ENCODE data around the gene HES4. TPM values are rescaled to one million over a fixed set of nuclear protein-coding genes. Genes with fewer than 3 reads are reported as not detected.

Gene HES4
- total and polyA plus RNA-seq, 10 of the 15 experiments (the other 5 are each of a cell fraction or from before 2014, with no cell fraction given): 0.44 to 1.7 (median 0.85) TPM; not detected in 5

GRCh38 chr1:1021010-1021919, 21.4 kb upstream of the HES4 start:
- WGBS (ENCODE audit: insufficient coverage, insufficient replicate concordance, low lambda C conversion rate, missing lambda C conversion rate): 21% methylated on average over 31 of the region's 33 CpGs
- Histone ChIP-seq H2AFZ (ENCODE audit: control insufficient read depth, low read depth, low read length) (no peak overlapping the region), H4K20me1 (ENCODE audit: control insufficient read depth, insufficient read depth) (no peaks in the 10 kb centered on the region), H3K79me2 (ENCODE audit: control insufficient read depth, insufficient read depth, low read length) (peaks cover 2% of the 10 kb centered on the region; the same call in 1 of the 2 replicates), H3K9ac (ENCODE audit: control insufficient read depth, insufficient read depth, low read length) (peak overlapping the region; percentile 50; the same call in 1 of the 2 replicates), H3K9me3 (replicated peaks; ENCODE audit: control insufficient read depth, insufficient read depth, low read length) (no peaks in the 10 kb centered on the region), H3K4me2 (ENCODE audit: control insufficient read depth, insufficient read depth) (peak overlapping the region; percentile 77), H3K36me3 (ENCODE audit: control insufficient read depth in 2 of 2, insufficient read depth in 2 of 2, low read length in 1 of 2) (no peaks in the 10 kb centered on the region), H3K27ac (ENCODE audit: control insufficient read depth, insufficient read depth) (no peak overlapping the region), H3K4me1 (ENCODE audit: control insufficient read depth, insufficient read depth, low read length) (peaks cover 7% of the 10 kb centered on the region), H3K4me3 (peak overlapping the region; percentile 70), H3K27me3 (replicated peaks in 1 of 2; ENCODE audit: control insufficient read depth in 2 of 2, insufficient read depth in 2 of 2, low read length in 1 of 2) (no peaks in the 10 kb centered on the region)
- no TSS peak for BruUV-seq (replicated peaks)
- DNase-seq (ENCODE audit: low read depth, low spot score): no peak
- intact Hi-C loops (cut with micrococcal nuclease; ENCODE audit: unreplicated experiment): no loop called here
- in situ Hi-C loops (cut with MboI): loop anchor here (5.0 kb wide), 1 partner anchor 41 kb away; no protein-coding TSS in a partner anchor
- POLR2A ChIA-PET: interaction anchor here (0.6 to 1.8 kb wide), 6 partner anchors 11 to 179 kb away, joined by 3 to 6 read pairs (median 4); no protein-coding TSS in a partner anchor
- CTCF ChIA-PET: interaction anchor here (1.0 to 2.4 kb wide), 3 partner anchors 11 to 38 kb away, joined by 3 to 17 read pairs (median 9); no protein-coding TSS in a partner anchor
- TF ChIP-seq ATF7 (IDR thresholded peaks at IDR 0.05; ENCODE audit: low read depth): no peak
- no peak for TF ChIP-seq RUNX3 (IDR thresholded peaks at IDR 0.05; ENCODE audit: low read length)
- TF ChIP-seq IKZF1 (conservative IDR thresholded peaks at IDR 0.05): peak; percentile 24; the same call in 1 of the 2 replicates
- no peak for TF ChIP-seq HDAC6 (IDR thresholded peaks at IDR 0.05; ENCODE audit: unreplicated experiment)
- TF ChIP-seq DPF2 (IDR thresholded peaks at IDR 0.05): 0 out of 2 replicates have a peak, but pooled peaks have one; percentile 18
- no peak for TF ChIP-seq IRF5 (IDR thresholded peaks at IDR 0.05; ENCODE audit: borderline replicate concordance)
- no peak for TF ChIP-seq TCF3 (IDR thresholded peaks at IDR 0.05; ENCODE audit: borderline replicate concordance, insufficient read depth, low read depth, low read length)
- TF ChIP-seq NFIC (IDR thresholded peaks at IDR 0.05; ENCODE audit: low read depth, low read length): no peak
- TF ChIP-seq, protein P1, sequence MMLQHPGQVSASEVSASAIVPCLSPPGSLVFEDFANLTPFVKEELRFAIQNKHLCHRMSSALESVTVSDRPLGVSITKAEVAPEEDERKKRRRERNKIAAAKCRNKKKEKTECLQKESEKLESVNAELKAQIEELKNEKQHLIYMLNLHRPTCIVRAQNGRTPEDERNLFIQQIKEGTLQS (IDR thresholded peaks at IDR 0.05; ENCODE audit: borderline replicate concordance, extremely low read depth, low read depth, low read length): no peak
- TF ChIP-seq, protein P2, sequence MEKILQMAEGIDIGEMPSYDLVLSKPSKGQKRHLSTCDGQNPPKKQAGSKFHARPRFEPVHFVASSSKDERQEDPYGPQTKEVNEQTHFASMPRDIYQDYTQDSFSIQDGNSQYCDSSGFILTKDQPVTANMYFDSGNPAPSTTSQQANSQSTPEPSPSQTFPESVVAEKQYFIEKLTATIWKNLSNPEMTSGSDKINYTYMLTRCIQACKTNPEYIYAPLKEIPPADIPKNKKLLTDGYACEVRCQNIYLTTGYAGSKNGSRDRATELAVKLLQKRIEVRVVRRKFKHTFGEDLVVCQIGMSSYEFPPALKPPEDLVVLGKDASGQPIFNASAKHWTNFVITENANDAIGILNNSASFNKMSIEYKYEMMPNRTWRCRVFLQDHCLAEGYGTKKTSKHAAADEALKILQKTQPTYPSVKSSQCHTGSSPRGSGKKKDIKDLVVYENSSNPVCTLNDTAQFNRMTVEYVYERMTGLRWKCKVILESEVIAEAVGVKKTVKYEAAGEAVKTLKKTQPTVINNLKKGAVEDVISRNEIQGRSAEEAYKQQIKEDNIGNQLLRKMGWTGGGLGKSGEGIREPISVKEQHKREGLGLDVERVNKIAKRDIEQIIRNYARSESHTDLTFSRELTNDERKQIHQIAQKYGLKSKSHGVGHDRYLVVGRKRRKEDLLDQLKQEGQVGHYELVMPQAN (conservative IDR thresholded peaks at IDR 0.05): no peak
- TF ChIP-seq, protein P3, sequence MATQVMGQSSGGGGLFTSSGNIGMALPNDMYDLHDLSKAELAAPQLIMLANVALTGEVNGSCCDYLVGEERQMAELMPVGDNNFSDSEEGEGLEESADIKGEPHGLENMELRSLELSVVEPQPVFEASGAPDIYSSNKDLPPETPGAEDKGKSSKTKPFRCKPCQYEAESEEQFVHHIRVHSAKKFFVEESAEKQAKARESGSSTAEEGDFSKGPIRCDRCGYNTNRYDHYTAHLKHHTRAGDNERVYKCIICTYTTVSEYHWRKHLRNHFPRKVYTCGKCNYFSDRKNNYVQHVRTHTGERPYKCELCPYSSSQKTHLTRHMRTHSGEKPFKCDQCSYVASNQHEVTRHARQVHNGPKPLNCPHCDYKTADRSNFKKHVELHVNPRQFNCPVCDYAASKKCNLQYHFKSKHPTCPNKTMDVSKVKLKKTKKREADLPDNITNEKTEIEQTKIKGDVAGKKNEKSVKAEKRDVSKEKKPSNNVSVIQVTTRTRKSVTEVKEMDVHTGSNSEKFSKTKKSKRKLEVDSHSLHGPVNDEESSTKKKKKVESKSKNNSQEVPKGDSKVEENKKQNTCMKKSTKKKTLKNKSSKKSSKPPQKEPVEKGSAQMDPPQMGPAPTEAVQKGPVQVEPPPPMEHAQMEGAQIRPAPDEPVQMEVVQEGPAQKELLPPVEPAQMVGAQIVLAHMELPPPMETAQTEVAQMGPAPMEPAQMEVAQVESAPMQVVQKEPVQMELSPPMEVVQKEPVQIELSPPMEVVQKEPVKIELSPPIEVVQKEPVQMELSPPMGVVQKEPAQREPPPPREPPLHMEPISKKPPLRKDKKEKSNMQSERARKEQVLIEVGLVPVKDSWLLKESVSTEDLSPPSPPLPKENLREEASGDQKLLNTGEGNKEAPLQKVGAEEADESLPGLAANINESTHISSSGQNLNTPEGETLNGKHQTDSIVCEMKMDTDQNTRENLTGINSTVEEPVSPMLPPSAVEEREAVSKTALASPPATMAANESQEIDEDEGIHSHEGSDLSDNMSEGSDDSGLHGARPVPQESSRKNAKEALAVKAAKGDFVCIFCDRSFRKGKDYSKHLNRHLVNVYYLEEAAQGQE (IDR thresholded peaks at IDR 0.05; ENCODE audit: low read depth, low read length): no peak
- no peak for TF ChIP-seq SIX5 (IDR thresholded peaks at IDR 0.05; ENCODE audit: low read depth, low read length, severe bottlenecking)
- SMC1A ChIA-PET (ENCODE audit: uncharacterized antibody, unreplicated experiment): interaction anchor here (1.1 to 1.7 kb wide), 2 partner anchors 11 to 35 kb away, joined by 3 to 10 read pairs; no protein-coding TSS in a partner anchor
- FAIRE-seq: no peak
- ATAC-seq: peak; percentile 13
- RAD21 ChIA-PET (ENCODE audit: unreplicated experiment): interaction anchor here (1.4 kb wide), 1 partner anchor 38 kb away, joined by 3 read pairs; no protein-coding TSS in a partner anchor

All from GM12878 (cell line).